AG09319 (cell line): Measurements from ENCODE around the gene MAGI3.

Experiments
- DNase-seq: peaks from one replicate; pipeline ENCODE4 v3.0.0-alpha.2; 2010; ENCODE audit warnings: low read depth; ENCODE audit errors: extremely low read depth
- TF ChIP-seq, protein P1 (sequence below): IDR thresholded peaks from 2 replicates; pipeline ENCODE4 v1.5.1; 2011; ENCODE audit warnings: low read depth, mild to moderate bottlenecking, inconsistent platforms, low read length, moderate library complexity

MAGI3 gene

GRCh38 chr1:113659556-113659955 lies 269.2 kb downstream of the MAGI3 start:
- no peak for DNase-seq
- TF ChIP-seq, protein P1, sequence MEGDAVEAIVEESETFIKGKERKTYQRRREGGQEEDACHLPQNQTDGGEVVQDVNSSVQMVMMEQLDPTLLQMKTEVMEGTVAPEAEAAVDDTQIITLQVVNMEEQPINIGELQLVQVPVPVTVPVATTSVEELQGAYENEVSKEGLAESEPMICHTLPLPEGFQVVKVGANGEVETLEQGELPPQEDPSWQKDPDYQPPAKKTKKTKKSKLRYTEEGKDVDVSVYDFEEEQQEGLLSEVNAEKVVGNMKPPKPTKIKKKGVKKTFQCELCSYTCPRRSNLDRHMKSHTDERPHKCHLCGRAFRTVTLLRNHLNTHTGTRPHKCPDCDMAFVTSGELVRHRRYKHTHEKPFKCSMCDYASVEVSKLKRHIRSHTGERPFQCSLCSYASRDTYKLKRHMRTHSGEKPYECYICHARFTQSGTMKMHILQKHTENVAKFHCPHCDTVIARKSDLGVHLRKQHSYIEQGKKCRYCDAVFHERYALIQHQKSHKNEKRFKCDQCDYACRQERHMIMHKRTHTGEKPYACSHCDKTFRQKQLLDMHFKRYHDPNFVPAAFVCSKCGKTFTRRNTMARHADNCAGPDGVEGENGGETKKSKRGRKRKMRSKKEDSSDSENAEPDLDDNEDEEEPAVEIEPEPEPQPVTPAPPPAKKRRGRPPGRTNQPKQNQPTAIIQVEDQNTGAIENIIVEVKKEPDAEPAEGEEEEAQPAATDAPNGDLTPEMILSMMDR: no peak

DNA sequence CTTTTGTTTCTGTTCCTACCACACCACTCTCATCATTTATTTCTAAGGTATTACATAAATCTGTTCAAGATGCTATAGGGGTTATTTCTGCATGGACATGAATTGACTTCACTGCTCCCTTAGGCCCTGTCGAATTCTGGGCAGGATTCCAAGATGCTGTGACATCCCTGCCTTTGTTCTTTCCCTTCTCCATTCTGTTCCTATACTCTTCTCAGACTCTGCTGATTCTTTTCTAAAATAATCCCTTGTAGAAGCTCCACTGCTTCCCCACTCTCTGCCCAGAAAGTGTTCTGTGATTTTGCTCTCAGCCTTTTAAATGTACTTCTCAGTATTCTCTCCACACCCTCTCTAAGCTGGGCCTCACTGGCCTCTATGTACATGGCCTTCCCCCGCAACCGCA lies 269.8 kb downstream of the MAGI3 start:
- DNase-seq: no peak
- TF ChIP-seq, protein P1: no peak

DNA sequence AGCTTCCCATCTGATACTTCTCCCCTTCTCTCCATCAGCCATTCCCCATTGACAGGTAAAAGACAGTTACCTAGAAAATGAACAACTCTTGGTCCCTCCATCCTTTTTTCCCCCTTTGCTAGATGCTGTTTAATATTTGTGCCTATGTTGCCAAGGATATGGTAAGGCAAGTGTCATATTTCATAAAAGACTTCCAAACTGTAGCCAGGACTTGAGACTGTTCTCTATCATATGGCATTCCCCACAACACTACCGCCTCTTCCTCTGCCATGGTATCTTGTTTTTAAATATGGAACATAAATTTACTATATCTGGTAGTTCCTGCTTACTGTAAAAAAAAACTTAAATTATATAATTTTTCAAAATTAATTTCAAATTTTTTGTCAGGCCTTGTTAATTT lies 271.8 kb downstream of the MAGI3 start:
- TF ChIP-seq, protein P1: no peak
- DNase-seq: no peak

DNA sequence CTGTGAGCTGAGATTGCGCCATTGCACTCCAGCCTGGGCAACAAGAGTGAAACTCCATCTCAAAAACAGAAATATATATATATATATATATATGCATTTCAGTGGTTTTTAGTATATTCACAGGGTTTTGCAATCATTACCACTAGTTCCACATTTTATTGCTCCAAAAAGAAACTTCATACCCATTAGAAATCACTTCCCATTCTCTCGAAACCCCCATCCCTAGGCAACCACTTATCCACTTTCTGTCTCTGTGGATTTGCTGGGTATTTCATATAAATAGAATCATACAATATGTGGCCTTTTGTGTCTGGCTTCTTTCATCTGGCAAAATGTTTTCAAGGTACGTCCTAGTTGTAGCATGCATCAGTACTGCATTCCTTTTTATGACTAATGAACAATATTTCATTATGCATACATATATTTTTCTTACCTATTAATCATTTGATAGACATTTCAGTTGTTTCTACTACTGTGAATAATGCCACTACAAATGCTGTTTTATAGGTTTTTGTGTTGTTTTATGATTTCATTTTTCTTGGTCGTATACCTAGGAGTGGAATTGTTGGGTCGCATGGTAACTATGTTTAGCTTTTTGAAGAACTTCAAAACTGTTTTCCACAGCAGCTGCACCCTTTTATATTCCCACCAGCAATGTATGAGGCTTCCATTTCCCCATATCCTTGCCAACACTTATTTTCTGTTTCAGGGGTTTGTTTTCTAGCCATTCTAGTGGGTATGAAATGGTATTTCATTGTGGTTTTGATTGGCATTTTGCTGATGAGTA lies 273.0 kb downstream of the MAGI3 start:
- DNase-seq: no peak
- TF ChIP-seq, protein P1: no peak

- no peak for DNase-seq
- TF ChIP-seq, protein P1: no peak
Observed at GRCh38 chr1:113665071-113665470, 274.8 kb downstream of the MAGI3 start.

DNA sequence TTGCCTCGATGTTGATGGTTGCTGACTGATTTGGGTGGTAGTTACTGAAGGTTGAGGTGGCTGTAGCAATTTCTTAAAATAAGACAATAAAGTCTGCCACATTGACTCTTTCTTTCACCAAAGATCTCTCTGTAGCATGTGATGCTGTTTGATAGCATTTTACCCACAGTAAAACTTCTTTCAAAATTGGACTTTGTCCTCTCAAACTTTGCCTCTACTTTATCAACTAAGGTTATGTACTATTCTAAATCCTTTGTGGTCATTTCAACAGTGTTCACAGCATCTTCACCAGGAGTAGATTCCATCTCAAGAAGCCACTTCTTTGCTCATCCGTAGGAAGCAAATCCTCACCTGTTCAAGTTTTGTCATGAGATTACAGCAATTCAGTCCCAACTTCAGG lies 275.8 kb downstream of the MAGI3 start:
- TF ChIP-seq, protein P1: no peak
- DNase-seq: no peak

DNA sequence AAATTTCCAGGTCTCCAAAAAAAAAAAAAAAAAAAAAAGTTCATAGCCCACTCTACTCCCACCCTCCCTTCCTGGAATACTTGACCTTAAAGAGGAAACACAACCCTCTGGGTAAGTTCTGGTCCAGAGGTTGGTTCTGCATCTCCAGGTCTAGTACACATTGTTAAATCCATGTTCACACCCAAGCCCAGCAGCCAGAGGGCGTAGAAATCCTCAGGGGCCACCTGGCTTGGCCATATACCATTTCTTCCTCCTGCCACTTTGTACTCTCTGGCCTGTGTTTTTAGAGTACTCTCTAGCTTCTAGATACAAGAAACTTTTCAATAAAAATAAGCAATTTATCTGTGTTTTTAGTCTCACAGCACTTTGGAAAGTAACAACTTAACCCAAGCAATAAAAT lies 279.7 kb downstream of the MAGI3 start:
- DNase-seq: no peak
- TF ChIP-seq, protein P1: no peak
